Prostate gland (tissue), 2 donors: ENCODE data around the gene MTM1. TPM values are rescaled to one million over a fixed set of nuclear protein-coding genes. Genes with fewer than 3 reads are reported as not detected.

Source experiments
- DNase-seq: peaks from one replicate; pipeline ENCODE4 v3.0.0-alpha.2; 2019; ENCODE audit warnings: low spot score
- H3K27ac ChIP-seq, 2 donors: fragments of 200-600 bp; sonication (generic); 2 replicates each; pipeline ENCODE4 v1.5.1; 2017 to 2019
- H3K27me3 ChIP-seq: fragments of 200-600 bp; sonication (generic); replicated peaks from 2 replicates; pipeline ENCODE4 v1.5.1; 2019; ENCODE audit not compliant: insufficient read depth
- H3K36me3 ChIP-seq, 2 donors: fragments of 200-600 bp; sonication (generic); 1 replicate in 1 of 2; 2 replicates in 1 of 2; pipeline versions ENCODE4 v1.5.1 to v1.8.1; 2017 to 2019
- H3K4me1 ChIP-seq: fragments of 200-600 bp; sonication (generic); replicated peaks from 2 replicates; pipeline ENCODE4 v1.5.1; 2019
- H3K4me3 ChIP-seq, 2 donors: fragments of 200-600 bp; sonication (generic); 2 replicates each; pipeline ENCODE4 v1.5.1; 2017 to 2019
- H3K9me3 ChIP-seq: fragments of 200-600 bp; sonication (generic); 2 replicates; pipeline ENCODE4 v1.5.1; 2017
- CTCF ChIP-seq, 4 experiments: fragments of 200-600 bp in 2 of 4; fragments of 450-650 bp in 2 of 4; sonication (generic) in 2 of 4; IDR thresholded peaks; 1 replicate in 3 of 4; 2 replicates in 1 of 4; pipeline ENCODE4 v1.5.1; 2016 to 2019; ENCODE audit warnings: antibody characterized with exemption in 4 of 4, mild to moderate bottlenecking in 2 of 4, moderate library complexity in 2 of 4
- POLR2A ChIP-seq: fragments of 450-650 bp; IDR thresholded peaks from one replicate; pipeline ENCODE4 v1.6.1; 2016; ENCODE audit warnings: antibody characterized with exemption, mild to moderate bottlenecking
- POLR2AphosphoS5 ChIP-seq: sonication (generic); formaldehyde crosslinking; IDR thresholded peaks from one replicate; pipeline ENCODE4 v1.6.1; 2017; ENCODE audit warnings: antibody characterized with exemption
- WGBS: methylation state at CpG from one replicate; pipeline ENCODE4 v1.1.5; 2018; 5-methylcytosine and 5-hydroxymethylcytosine counted together
- intact Hi-C: fragments of 100-400 bp; cut with DNase I; formaldehyde crosslinking; loops from one replicate; pipeline ENCODE4 v1.14.2; 2022
- total RNA-seq, 2 donors: library from RNA; depleted of rRNA; stranded (reverse); fragments of >200 nt; gene quantifications; one replicate each; pipeline ENCODE4 v1.1.0, GENCODE V29; 2016

The MTM1 gene
- total RNA-seq, 2 donors from 2014 or later, result 10.3 to 30.2 TPM

- DNase-seq, result no peak
- TF ChIP-seq CTCF (IDR thresholded peaks at IDR 0.05) (no peak), POLR2A (no peak), POLR2AphosphoS5 (no peak)
- intact Hi-C loops, result no loop called here
- Histone ChIP-seq H3K4me1 (no peaks in the 10 kb centered on the region), H3K4me3 (no peak overlapping the region), H3K27me3 (no peaks in the 10 kb centered on the region), H3K36me3 (no peaks in the 10 kb centered on the region), H3K27ac (no peak overlapping the region), H3K9me3 (no peaks in the 10 kb centered on the region)
- 54% methylated on average over 2 of the region's 2 CpGs for WGBS
Observed at GRCh38 chrX:150605603-150606002, 37.2 kb downstream of the MTM1 start.

GRCh38 chrX:150607201-150607600, 38.8 kb downstream of the MTM1 start:
- 98% methylated on average over 5 of the region's 5 CpGs for WGBS
- Histone ChIP-seq H3K4me3 (no peak overlapping the region), H3K27me3 (no peaks in the 10 kb centered on the region), H3K4me1 (no peaks in the 10 kb centered on the region), H3K9me3 (no peaks in the 10 kb centered on the region), H3K36me3 (no peaks in the 10 kb centered on the region), H3K27ac (no peak overlapping the region)
- intact Hi-C loops, result no loop called here
- TF ChIP-seq CTCF (IDR thresholded peaks at IDR 0.05) (no peak), POLR2AphosphoS5 (no peak), POLR2A (no peak)
- DNase-seq, result no peak

- H3K27me3 ChIP-seq, result no peaks in the 10 kb centered on the region
- no peaks in the 10 kb centered on the region for H3K36me3 ChIP-seq
- H3K4me1 ChIP-seq, result no peaks in the 10 kb centered on the region
- TF ChIP-seq POLR2AphosphoS5 (no peak), CTCF (IDR thresholded peaks at IDR 0.05) (no peak), POLR2A (no peak)
- H3K9me3 ChIP-seq, result no peaks in the 10 kb centered on the region
- H3K4me3 ChIP-seq, result no peak overlapping the region
- DNase-seq, result no peak
- intact Hi-C loops, result no loop called here
- H3K27ac ChIP-seq, result no peak overlapping the region
Observed at GRCh38 chrX:150610043-150610442, 41.6 kb downstream of the MTM1 start.

- no peaks in the 10 kb centered on the region for H3K27me3 ChIP-seq
- no peaks in the 10 kb centered on the region for H3K9me3 ChIP-seq
- intact Hi-C loops, result no loop called here
- no peak for TF ChIP-seq CTCF (IDR thresholded peaks at IDR 0.05)
- no peak for TF ChIP-seq POLR2A
- TF ChIP-seq POLR2AphosphoS5, result no peak
- no peaks in the 10 kb centered on the region for H3K36me3 ChIP-seq
- H3K27ac ChIP-seq, result no peak overlapping the region
- H3K4me1 ChIP-seq, result no peaks in the 10 kb centered on the region
- no peak for DNase-seq
- no peak overlapping the region for H3K4me3 ChIP-seq
- 76% methylated on average over 2 of the region's 2 CpGs for WGBS
Observed at GRCh38 chrX:150610446-150610845, 42.0 kb downstream of the MTM1 start.

- WGBS, result 94% methylated on average over 4 of the region's 4 CpGs
- intact Hi-C loops, result no loop called here
- H3K36me3 ChIP-seq, result no peaks in the 10 kb centered on the region
- TF ChIP-seq POLR2AphosphoS5, result no peak
- no peak for TF ChIP-seq CTCF (IDR thresholded peaks at IDR 0.05)
- no peak for TF ChIP-seq POLR2A
- no peaks in the 10 kb centered on the region for H3K9me3 ChIP-seq
- no peak for DNase-seq
- H3K27me3 ChIP-seq, result no peaks in the 10 kb centered on the region
- H3K4me3 ChIP-seq, result no peak overlapping the region
- no peak overlapping the region for H3K27ac ChIP-seq
- H3K4me1 ChIP-seq, result no peaks in the 10 kb centered on the region
Observed at GRCh38 chrX:150615356-150615755, 46.9 kb downstream of the MTM1 start.
